Spleen (tissue), 7 donors: ENCODE measurements around the gene VPREB3.

ENCODE experiments used
- POLR2A ChIP-seq, 3 donors: fragments of 450-650 bp; IDR thresholded peaks; one replicate each; pipeline ENCODE4 v1.5.1; 2017; ENCODE audit warnings: antibody characterized with exemption in 3 of 3, mild to moderate bottlenecking in 1 of 3
- TF ChIP-seq, protein P1 (sequence below), 11 experiments: fragments of 200-600 bp in 7 of 11; fragments of 450-650 bp in 4 of 11; sonication (generic) in 4 of 11; IDR thresholded peaks in 8 of 11; conservative IDR thresholded peaks in 3 of 11; 1 replicate in 7 of 11; 2 replicates in 4 of 11; pipeline versions ENCODE4 v1.4.0 to v1.8.0; 2016 to 2021; ENCODE audit warnings: antibody characterized with exemption in 11 of 11, inconsistent platforms in 4 of 11, mild to moderate bottlenecking in 1 of 11
- donor health status: DM: no; HTN: no; CAD: no; lungs with moderate emphysema.
- donor health status: DM: no; HTN: no; CAD: no.
- donor health status: DM: no; HTN: no; CAD: no.

DNA sequence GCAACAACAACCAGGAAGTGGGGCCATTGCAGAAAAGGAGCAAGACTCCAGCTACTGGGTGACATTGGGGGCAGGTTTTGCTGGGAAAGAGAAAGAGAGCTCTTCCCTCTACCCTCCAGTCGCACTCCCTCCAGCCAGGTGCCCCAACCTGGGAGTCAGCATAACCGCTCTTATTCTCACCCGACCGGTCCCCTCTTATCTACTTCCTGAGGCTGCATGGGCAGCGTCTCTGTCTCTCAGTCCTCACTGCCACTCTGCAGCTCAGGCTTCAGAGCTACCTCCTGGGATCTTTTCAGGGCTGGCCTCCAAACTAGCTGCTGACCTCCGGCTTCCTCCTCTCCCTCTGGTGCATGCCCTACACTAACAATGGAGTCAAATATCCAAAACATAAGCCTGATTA lies 8.4 kb downstream of the VPREB3 start:
- TF ChIP-seq, protein P1, sequence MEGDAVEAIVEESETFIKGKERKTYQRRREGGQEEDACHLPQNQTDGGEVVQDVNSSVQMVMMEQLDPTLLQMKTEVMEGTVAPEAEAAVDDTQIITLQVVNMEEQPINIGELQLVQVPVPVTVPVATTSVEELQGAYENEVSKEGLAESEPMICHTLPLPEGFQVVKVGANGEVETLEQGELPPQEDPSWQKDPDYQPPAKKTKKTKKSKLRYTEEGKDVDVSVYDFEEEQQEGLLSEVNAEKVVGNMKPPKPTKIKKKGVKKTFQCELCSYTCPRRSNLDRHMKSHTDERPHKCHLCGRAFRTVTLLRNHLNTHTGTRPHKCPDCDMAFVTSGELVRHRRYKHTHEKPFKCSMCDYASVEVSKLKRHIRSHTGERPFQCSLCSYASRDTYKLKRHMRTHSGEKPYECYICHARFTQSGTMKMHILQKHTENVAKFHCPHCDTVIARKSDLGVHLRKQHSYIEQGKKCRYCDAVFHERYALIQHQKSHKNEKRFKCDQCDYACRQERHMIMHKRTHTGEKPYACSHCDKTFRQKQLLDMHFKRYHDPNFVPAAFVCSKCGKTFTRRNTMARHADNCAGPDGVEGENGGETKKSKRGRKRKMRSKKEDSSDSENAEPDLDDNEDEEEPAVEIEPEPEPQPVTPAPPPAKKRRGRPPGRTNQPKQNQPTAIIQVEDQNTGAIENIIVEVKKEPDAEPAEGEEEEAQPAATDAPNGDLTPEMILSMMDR (IDR thresholded peaks at IDR 0.05 in 8 of 11, conservative IDR thresholded peaks at IDR 0.05 in 3 of 11): no peak
- no peak for TF ChIP-seq POLR2A (IDR thresholded peaks at IDR 0.05)
